ENCODE measurements around the gene CORO6.

CORO6 gene

DNA sequence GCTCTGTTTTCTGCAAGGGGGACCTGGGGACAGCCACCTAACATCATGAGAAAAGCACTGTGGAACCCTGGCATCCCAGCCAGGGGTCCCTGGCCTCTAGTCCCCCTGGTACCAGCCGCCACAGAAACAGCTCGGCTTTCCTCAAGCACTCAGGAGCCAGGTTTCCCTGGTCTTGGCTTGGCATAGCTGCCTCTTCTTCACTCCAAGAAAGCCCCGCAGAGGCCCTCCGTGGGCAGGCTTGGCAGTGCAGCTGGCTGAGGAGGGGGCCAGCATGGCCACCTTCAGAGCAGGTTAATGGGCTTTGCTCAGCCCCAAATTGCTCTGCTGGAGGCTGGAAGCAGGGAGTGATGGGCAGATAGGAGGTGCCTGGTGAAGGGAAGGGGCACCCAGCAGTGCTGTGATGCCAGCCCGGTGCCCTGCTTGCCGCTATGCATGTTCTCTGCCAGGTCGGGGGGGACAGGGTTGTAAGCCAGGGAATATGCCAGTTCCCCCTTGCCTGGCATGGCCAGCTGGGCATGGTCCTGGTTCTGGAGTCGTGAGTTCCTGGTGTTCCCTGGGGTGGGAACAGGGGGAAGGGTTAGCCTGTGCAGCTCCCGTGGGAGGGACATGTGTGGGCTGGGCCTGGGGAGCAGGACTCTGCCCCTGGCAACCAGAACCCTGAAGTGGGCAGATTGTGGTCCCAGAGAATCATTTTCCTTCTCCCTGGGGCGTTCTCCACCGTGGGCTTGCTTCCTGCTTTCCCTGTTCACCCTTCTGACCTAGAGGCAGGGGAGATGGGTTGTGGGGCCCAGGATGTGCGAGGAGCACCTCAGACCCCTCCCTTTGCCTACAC lies 26.6 kb downstream of the CORO6 start:
- TF ChIP-seq, protein P1, sequence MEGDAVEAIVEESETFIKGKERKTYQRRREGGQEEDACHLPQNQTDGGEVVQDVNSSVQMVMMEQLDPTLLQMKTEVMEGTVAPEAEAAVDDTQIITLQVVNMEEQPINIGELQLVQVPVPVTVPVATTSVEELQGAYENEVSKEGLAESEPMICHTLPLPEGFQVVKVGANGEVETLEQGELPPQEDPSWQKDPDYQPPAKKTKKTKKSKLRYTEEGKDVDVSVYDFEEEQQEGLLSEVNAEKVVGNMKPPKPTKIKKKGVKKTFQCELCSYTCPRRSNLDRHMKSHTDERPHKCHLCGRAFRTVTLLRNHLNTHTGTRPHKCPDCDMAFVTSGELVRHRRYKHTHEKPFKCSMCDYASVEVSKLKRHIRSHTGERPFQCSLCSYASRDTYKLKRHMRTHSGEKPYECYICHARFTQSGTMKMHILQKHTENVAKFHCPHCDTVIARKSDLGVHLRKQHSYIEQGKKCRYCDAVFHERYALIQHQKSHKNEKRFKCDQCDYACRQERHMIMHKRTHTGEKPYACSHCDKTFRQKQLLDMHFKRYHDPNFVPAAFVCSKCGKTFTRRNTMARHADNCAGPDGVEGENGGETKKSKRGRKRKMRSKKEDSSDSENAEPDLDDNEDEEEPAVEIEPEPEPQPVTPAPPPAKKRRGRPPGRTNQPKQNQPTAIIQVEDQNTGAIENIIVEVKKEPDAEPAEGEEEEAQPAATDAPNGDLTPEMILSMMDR (conservative IDR thresholded peaks at IDR 0.05; ENCODE audit: low read depth, low read length), result no peak
- DNase-seq (ENCODE audit: low read depth), result no peak
- H3K4me3 ChIP-seq (ENCODE audit: low read depth, low read length), result no peak overlapping the region

DNA sequence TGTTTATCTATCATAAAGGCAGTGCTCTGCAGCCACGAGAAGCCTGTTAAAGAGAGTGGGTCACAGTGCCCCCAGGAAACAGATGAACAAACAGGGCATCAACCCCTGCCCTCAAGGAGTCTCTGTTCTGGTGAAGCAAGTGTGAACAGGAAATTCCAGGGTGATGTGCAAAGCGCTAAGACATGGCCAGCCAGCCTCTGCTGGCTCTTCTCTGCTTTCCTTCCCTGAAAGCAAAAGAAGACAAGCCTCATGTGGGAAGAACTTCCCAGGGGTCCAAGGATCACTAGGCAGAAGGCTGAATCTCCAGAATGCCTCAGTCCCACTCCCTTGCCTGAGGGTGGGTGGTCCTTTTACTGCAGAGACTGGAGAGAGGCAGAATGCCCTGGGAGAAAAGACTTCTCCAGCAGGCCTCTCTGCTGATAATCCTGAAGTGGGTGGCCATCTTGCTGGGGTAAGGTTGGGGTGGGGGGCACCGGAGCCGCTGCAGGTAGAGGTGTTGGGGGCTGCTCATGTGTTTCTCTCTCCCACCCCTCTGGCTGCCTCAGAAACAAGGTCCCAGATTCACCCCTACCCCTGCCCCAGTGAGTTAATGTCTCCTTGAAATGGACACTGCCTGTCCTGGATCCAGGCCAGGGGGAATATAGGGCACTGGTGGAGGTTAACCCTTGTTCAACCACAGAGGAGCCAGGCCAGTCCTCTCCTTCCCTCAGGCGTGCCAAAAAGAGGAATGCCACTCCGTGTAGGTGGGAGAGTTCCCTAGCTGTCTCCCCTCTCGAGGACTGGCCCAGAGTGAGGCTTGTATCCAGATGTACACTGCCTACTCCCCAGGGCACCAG lies 27.4 kb downstream of the CORO6 start:
- no peak overlapping the region for H3K4me3 ChIP-seq (ENCODE audit: low read depth, low read length)
- DNase-seq (ENCODE audit: low read depth), result peak; percentile 62
- TF ChIP-seq, protein P1 (conservative IDR thresholded peaks at IDR 0.05; ENCODE audit: low read depth, low read length), result no peak

DNA sequence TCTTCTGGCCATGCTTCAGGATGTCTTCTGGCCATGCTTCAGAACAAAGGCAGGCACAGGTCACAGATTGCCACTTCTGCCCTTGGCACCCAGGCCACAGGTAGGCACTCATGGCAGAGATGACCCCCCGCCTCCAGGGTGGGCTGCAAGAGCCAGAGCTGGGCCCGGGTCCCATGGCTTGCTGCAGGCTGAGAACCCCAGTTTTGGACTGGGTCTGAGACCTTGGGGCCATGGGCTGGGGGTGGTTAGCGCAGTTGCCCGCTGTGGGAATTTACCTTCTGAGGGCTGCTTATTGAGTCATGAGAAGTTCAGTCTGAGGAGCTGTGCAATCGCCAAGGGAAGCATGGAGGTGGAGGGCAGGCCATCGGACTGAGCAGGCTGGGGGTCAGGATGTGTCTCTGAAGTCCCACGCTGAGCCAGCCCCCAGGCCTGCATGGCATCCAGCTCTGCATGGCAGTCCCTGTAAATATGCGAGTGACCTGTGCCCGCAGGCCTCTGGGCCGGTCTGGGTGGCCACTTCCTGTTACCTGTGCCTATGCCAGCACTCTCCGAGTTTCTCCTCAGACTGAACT lies 28.1 kb downstream of the CORO6 start:
- DNase-seq (ENCODE audit: low read depth), result no peak
- no peak overlapping the region for H3K4me3 ChIP-seq (ENCODE audit: low read depth, low read length)
- TF ChIP-seq, protein P1 (conservative IDR thresholded peaks at IDR 0.05; ENCODE audit: low read depth, low read length), result no peak

DNA sequence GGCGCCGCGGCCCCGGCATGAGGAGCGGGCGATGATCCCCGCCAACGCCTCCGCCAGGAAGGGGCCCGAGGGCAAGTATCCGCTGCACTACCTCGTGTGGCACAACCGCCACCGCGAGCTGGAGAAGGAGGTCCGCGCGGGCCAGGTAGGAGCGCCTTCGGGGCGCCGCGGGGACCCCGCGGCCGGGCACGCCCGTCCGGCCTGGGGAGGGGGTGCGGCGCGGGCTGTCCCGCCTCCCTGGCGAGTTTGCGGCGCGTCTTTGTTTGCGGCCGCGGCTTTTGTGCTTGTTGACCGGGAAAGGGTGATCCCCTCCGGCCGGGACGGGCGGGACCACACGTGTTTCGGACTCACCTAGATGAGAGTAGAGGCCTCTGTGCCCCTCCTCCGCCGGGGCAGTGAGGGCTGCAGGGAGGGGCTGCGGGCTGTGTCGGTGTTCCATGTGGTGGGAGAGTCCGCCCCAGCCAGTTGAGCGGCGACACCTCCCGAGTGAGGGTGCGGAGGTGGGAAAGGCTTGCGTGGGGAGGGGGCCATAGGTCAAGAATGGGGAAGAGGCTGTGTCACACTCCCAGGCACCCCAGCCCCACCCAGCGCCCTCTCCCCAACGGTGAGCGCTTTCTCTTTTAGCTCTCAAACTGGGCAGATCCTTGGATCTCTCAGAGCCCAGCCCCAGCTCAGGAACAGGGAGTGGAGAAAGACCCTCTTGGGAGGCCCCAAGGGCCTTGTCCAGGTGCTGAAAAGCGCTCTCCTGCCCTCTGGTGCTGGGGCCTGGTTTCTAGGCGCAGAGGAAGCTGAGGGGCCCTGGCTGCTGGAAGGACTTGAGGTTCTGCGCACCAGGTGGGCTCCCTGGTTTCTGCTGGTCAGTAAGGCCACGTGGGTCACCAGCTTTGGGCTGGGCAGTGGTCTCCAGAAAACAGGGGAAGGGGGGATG lies 28.9 kb downstream of the CORO6 start:
- peak; percentile 42 for DNase-seq (ENCODE audit: low read depth)

DNA sequence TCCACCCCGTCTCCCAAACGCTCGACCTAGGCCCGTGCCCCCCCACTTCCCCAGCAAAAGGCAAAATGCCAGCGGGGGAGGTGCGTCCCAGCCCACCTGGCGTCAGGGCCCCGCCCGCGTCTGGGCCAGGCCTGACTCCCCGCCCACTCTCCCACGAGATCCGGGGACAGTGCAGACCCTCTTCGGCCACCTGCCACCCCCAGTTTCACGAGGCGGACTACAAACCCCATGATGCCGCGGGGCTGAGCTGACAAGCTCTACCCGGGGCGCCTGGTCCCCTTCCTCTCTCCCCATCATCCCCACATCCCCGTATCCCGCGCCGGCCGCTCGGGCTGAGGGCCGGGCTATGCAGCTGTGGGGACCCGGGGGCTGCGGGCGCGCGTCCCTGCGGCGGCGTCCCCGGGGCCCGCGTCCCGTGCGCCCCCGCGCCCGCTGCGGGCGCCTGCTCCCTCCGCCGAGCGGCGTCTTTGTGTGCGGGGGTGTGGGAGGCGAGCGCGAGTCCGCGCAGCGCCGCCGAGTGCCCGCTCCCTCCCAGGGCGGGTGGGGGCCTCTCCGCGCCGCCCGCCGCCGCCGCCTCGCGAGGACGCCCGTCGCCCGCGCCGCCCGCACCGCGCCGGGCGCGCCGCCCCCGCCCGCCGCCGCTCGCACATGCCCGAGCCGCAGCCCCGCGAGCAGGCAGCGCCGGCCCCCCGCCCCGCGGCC lies 29.7 kb downstream of the CORO6 start, which contains the start of gene ANKRD13B:
Gene ANKRD13B, plus strand, starts transcription at position 283 of the 702 bp plus-strand sequence. CDS start 490 bp downstream, outside the sequence.
- TF ChIP-seq, protein P1 (conservative IDR thresholded peaks at IDR 0.05; ENCODE audit: low read depth, low read length), result no peak
- peak within 1 kb of the TSS; percentile 62 for H3K4me3 ChIP-seq (ENCODE audit: low read depth, low read length)
- DNase-seq (ENCODE audit: low read depth), result no peak

More for the DNA sequence above, 28.9 kb downstream of the CORO6 start:
- H3K4me3 ChIP-seq (ENCODE audit: low read depth, low read length), result peak overlapping the region; percentile 62
- TF ChIP-seq, protein P1 (conservative IDR thresholded peaks at IDR 0.05; ENCODE audit: low read depth, low read length), result peak; percentile 45
